K562 (cell line): ENCODE data around the gene CD22. TPM values are rescaled to one million over a fixed set of nuclear protein-coding genes. Genes with fewer than 3 reads are reported as not detected.

ENCODE experiments used
- CHCHD3 ChIP-seq: fragments of 250-450 bp; sonication (Bioruptor Pico); IDR thresholded peaks from 2 replicates; pipeline ENCODE4 v2.1.2; 2022; ENCODE audit warnings: mild to moderate bottlenecking
- CHD4 ChIP-seq: fragments of 200-600 bp; sonication (generic); IDR thresholded peaks from 3 replicates; pipeline ENCODE4 v1.6.1; 2012; ENCODE audit warnings: low read depth, mild to moderate bottlenecking, mixed read lengths, low read length, inconsistent platforms; ENCODE audit not compliant: insufficient read depth, insufficient replicate concordance, poor library complexity, severe bottlenecking
- EP300 ChIP-seq: IDR thresholded peaks from 2 replicates; pipeline ENCODE4 v1.6.1; 2012; ENCODE audit warnings: low read length, improper control_type of control experiment
- HDAC1 ChIP-seq, 2 experiments: fragments of 450-650 bp; IDR thresholded peaks; 2 replicates each; pipeline ENCODE4 v1.6.1; 2016 to 2017; ENCODE audit warnings: inconsistent platforms in 1 of 2, mild to moderate bottlenecking in 1 of 2, moderate library complexity in 1 of 2
- HNRNPK ChIP-seq: fragments of 200-400 bp; formaldehyde crosslinking; IDR thresholded peaks from one replicate; pipeline ENCODE4 v1.6.1; 2018; ENCODE audit warnings: mild to moderate bottlenecking, low read depth, low read length; ENCODE audit not compliant: poor library complexity, severe bottlenecking
- KDM1A ChIP-seq, 2 experiments: fragments of 450-650 bp; IDR thresholded peaks; 2 replicates each; pipeline ENCODE4 v1.6.1; 2016; ENCODE audit warnings: mild to moderate bottlenecking in 2 of 2
- KLF10 ChIP-seq: fragments of 250-450 bp; sonication (Bioruptor Pico); IDR thresholded peaks from 2 replicates; pipeline ENCODE4 v1.6.1; 2021; ENCODE audit warnings: matching md5 sums
- PRMT5 ChIP-seq: sonication (generic); formaldehyde crosslinking; IDR thresholded peaks from 2 replicates; pipeline ENCODE4 v1.5.0; 2020; ENCODE audit warnings: missing genetic modification reagents
- PTTG1 ChIP-seq: fragments of 450-650 bp; IDR thresholded peaks from 2 replicates; pipeline ENCODE4 v1.6.1; 2016; ENCODE audit warnings: low read depth, mild to moderate bottlenecking, missing genetic modification characterization, missing compliant biosample characterization
- RBM25 ChIP-seq: fragments of 200-400 bp; formaldehyde crosslinking; IDR thresholded peaks from 2 replicates; pipeline ENCODE4 v1.6.1; 2018; ENCODE audit warnings: low read length, low read depth, moderate library complexity; ENCODE audit not compliant: severe bottlenecking
- SNIP1 ChIP-seq: fragments of 450-650 bp; IDR thresholded peaks from 2 replicates; pipeline ENCODE4 v1.7.1; 2017; ENCODE audit warnings: low read depth, mild to moderate bottlenecking
- TAL1 ChIP-seq: fragments of 450-650 bp; IDR thresholded peaks from 2 replicates; pipeline ENCODE4 v1.6.1; 2016; ENCODE audit warnings: mild to moderate bottlenecking
- ZBTB7A ChIP-seq: IDR thresholded peaks from 2 replicates; pipeline ENCODE4 v1.6.1; 2011; ENCODE audit warnings: low read depth, mild to moderate bottlenecking, low read length, moderate library complexity, borderline replicate concordance; ENCODE audit not compliant: control insufficient read depth
- ZFP36 ChIP-seq: fragments of 150-350 bp; IDR thresholded peaks from 2 replicates; pipeline ENCODE4 v1.6.1; 2018; ENCODE audit warnings: low read length, low read depth; ENCODE audit not compliant: partially characterized antibody
- ZNF124 ChIP-seq: sonication (generic); formaldehyde crosslinking; IDR thresholded peaks from 2 replicates; pipeline ENCODE4 v1.8.1; 2022; ENCODE audit warnings: missing genetic modification reagents
- ZNF75A ChIP-seq: fragments of 450-650 bp; formaldehyde crosslinking; IDR thresholded peaks from 2 replicates; pipeline ENCODE4 v1.4.0; 2020; ENCODE audit warnings: mild to moderate bottlenecking
- polyA plus RNA-seq, 8 experiments: library from polyadenylated mRNA; depleted of rRNA in 4 of 8; stranded (reverse) in 5 of 8; unstranded in 3 of 8; fragments of >200 nt; fragmentation: Nextera tagmentation in 2 of 8; fragmentation: Illumina TruSeq in 1 of 8; extraction: Ambion mirVana in 2 of 8; extraction: Trizol in 1 of 8; gene quantifications; 2 replicates each; pipeline versions ENCODE4 v1.2.1 to v1.2.3, GENCODE V29; 2011 to 2014; ENCODE audit warnings: inconsistent platforms in 1 of 8, missing spikeins in 1 of 8
- total RNA-seq, 7 experiments: library from RNA; depleted of rRNA in 6 of 7; stranded (reverse); fragments of >200 nt in 6 of 7; fragmentation: Illumina TruSeq in 2 of 7; extraction: Trizol in 2 of 7; gene quantifications; 2 replicates each; pipeline versions ENCODE4 v1.2.1 to v1.2.3, GENCODE V29; 2011 to 2021; ENCODE audit warnings: low replicate concordance in 1 of 7

The CD22 gene
- total and polyA plus RNA-seq, 9 of the 15 experiments (the other 6 are each of a cell fraction or from before 2014, with no cell fraction given): 0.29 to 5.0 (median 3.5) TPM

DNA sequence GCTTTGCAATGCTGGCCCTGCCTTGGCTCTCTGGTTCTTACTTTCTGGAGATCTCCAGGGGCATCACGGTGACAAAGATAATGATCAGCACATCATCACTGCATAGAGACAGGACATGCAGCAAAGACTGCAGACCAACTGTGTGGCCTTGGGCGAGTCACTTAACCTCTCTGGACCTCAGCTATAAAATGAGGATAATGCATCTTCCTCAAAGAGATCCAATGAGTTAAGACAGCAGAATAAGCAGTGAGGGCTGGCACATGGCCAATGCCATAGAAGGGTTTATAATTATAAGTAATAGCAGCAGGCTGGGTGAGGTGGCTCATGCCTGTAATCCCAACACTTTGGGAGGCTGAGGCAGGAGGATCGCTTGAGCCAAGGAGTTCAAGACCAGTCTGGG lies 34.7 kb upstream of the CD22 start (continued):
- TF ChIP-seq HDAC1 (IDR thresholded peaks at IDR 0.05) (0 out of 4 replicates have a peak, but pooled peaks of 1 of the 2 experiments have one; percentile 16), EP300 (no peak), CHD4 (no peak), TAL1 (no peak), SNIP1 (no peak), PTTG1 (tag) (no peak), KLF10 (CRISPR knock-in tag) (no peak), KDM1A (IDR thresholded peaks at IDR 0.05) (peak; percentile 8 to 45; a peak in 1 of 4 replicates), CHCHD3 (CRISPR knock-in tag) (no peak), PRMT5 (no peak), ZFP36 (peak; percentile 85), HNRNPK (no peak), ZNF124 (no peak), ZNF75A (CRISPR knock-in tag) (no peak), ZBTB7A (no peak), RBM25 (peak; percentile 54)
